K562 (cell line): Measurements from ENCODE around the gene ZNF646. TPM values are rescaled to one million over a fixed set of nuclear protein-coding genes. Genes with fewer than 3 reads are reported as not detected.

Experiments
- ARHGAP35 ChIP-seq: fragments of 450-650 bp; IDR thresholded peaks from 2 replicates; pipeline ENCODE4 v1.6.1; 2018; ENCODE audit not compliant: partially characterized antibody
- BMI1 ChIP-seq: fragments of 150-350 bp; IDR thresholded peaks from 2 replicates; pipeline ENCODE4 v1.6.1; 2014; ENCODE audit warnings: low read length
- CBX5 ChIP-seq: IDR thresholded peaks from 2 replicates; pipeline ENCODE4 v1.6.1; 2014; ENCODE audit warnings: low read depth, borderline replicate concordance
- CTBP1 ChIP-seq: fragments of 450-650 bp; IDR thresholded peaks from 2 replicates; pipeline ENCODE4 v1.6.1; 2016; ENCODE audit warnings: borderline replicate concordance
- FOXP1 ChIP-seq: sonication (generic); formaldehyde crosslinking; IDR thresholded peaks from 2 replicates; pipeline ENCODE4 v1.8.0; 2022; ENCODE audit warnings: mild to moderate bottlenecking, missing genetic modification reagents
- HNRNPK ChIP-seq: fragments of 200-400 bp; formaldehyde crosslinking; IDR thresholded peaks from one replicate; pipeline ENCODE4 v1.6.1; 2018; ENCODE audit warnings: mild to moderate bottlenecking, low read depth, low read length; ENCODE audit not compliant: poor library complexity, severe bottlenecking
- NEUROD1 ChIP-seq: fragments of 150-350 bp; IDR thresholded peaks from 2 replicates; pipeline ENCODE4 v1.6.1; 2014; ENCODE audit warnings: borderline replicate concordance, low read length, low read depth; ENCODE audit not compliant: partially characterized antibody
- NR1H2 ChIP-seq: sonication (generic); formaldehyde crosslinking; IDR thresholded peaks from 2 replicates; pipeline ENCODE4 v1.4.0; 2020; ENCODE audit warnings: mild to moderate bottlenecking, missing genetic modification reagents
- NRF1 ChIP-seq, 2 experiments: fragments of 450-650 bp; IDR thresholded peaks in 1 of 2; conservative IDR thresholded peaks in 1 of 2; 2 replicates each; pipeline ENCODE4 v1.6.1; 2014; ENCODE audit warnings: mild to moderate bottlenecking in 2 of 2
- POLR2H ChIP-seq: IDR thresholded peaks from 2 replicates; pipeline ENCODE4 v1.6.1; 2016; ENCODE audit warnings: missing genetic modification characterization, low read depth, mild to moderate bottlenecking, control low read depth, missing compliant biosample characterization, moderate library complexity
- SIN3B ChIP-seq: fragments of 450-650 bp; IDR thresholded peaks from 2 replicates; pipeline ENCODE4 v1.6.1; 2017; ENCODE audit warnings: low read depth, mild to moderate bottlenecking, moderate library complexity
- SRSF7 ChIP-seq: fragments of 200-400 bp; formaldehyde crosslinking; optimal IDR thresholded peaks from 2 replicates; pipeline ENCODE3; 2017; ENCODE audit warnings: mild to moderate bottlenecking, low read depth, low read length
- TAF15 ChIP-seq: fragments of 200-400 bp; formaldehyde crosslinking; IDR thresholded peaks from 2 replicates; pipeline ENCODE4 v1.6.1; 2017; ENCODE audit warnings: mild to moderate bottlenecking, low read depth, low read length, moderate library complexity
- TAF7 ChIP-seq: fragments of 450-650 bp; IDR thresholded peaks from 2 replicates; pipeline ENCODE4 v1.6.1; 2016; ENCODE audit warnings: missing genetic modification characterization, missing compliant biosample characterization
- ZNF175 ChIP-seq: fragments of 200-800 bp; sonication (Bioruptor generic); IDR thresholded peaks from 2 replicates; pipeline ENCODE4 v1.6.1; 2016; ENCODE audit warnings: low read depth, mild to moderate bottlenecking, missing genetic modification characterization, missing compliant biosample characterization
- ZNF282 ChIP-seq: sonication (generic); formaldehyde crosslinking; IDR thresholded peaks from 2 replicates; pipeline ENCODE4 v1.8.1; 2023; ENCODE audit warnings: missing genetic modification reagents
- ZNF347 ChIP-seq: fragments of 450-650 bp; formaldehyde crosslinking; IDR thresholded peaks from 2 replicates; pipeline ENCODE4 v1.4.0; 2020; ENCODE audit warnings: low read depth, mild to moderate bottlenecking, moderate library complexity
- ZNF436 ChIP-seq: fragments of 250-450, 450-650 bp; sonication (Bioruptor Pico); formaldehyde crosslinking; IDR thresholded peaks from 2 replicates; pipeline ENCODE4 v1.7.0; 2020; ENCODE audit warnings: mild to moderate bottlenecking
- ZNF589 ChIP-seq: fragments of 200-800 bp; sonication (Bioruptor generic); IDR thresholded peaks from 2 replicates; pipeline ENCODE4 v1.6.1; 2016; ENCODE audit warnings: low read depth, missing genetic modification characterization, missing compliant biosample characterization
- ZNF785 ChIP-seq: fragments of 250-450 bp; sonication (Bioruptor Pico); IDR thresholded peaks from 2 replicates; pipeline ENCODE4 v1.4.0; 2020; ENCODE audit warnings: mild to moderate bottlenecking
- polyA plus RNA-seq, 8 experiments: library from polyadenylated mRNA; depleted of rRNA in 4 of 8; stranded (reverse) in 5 of 8; unstranded in 3 of 8; fragments of >200 nt; fragmentation: Nextera tagmentation in 2 of 8; fragmentation: Illumina TruSeq in 1 of 8; extraction: Ambion mirVana in 2 of 8; extraction: Trizol in 1 of 8; gene quantifications; 2 replicates each; pipeline versions ENCODE4 v1.2.1 to v1.2.3, GENCODE V29; 2011 to 2014; ENCODE audit warnings: inconsistent platforms in 1 of 8, missing spikeins in 1 of 8
- total RNA-seq, 7 experiments: library from RNA; depleted of rRNA in 6 of 7; stranded (reverse); fragments of >200 nt in 6 of 7; fragmentation: Illumina TruSeq in 2 of 7; extraction: Trizol in 2 of 7; gene quantifications; 2 replicates each; pipeline versions ENCODE4 v1.2.1 to v1.2.3, GENCODE V29; 2011 to 2021; ENCODE audit warnings: low replicate concordance in 1 of 7
- TF ChIP-seq, protein P1 (sequence below): sonication (generic); formaldehyde crosslinking; IDR thresholded peaks from 2 replicates; pipeline ENCODE4 v1.8.0; 2023; ENCODE audit warnings: mild to moderate bottlenecking, missing genetic modification reagents
- TF ChIP-seq, protein P2 (sequence below), 2 experiments: IDR thresholded peaks in 1 of 2; conservative IDR thresholded peaks in 1 of 2; 2 replicates each; pipeline ENCODE4 v1.6.1; 2016; ENCODE audit warnings: low read depth in 2 of 2, mild to moderate bottlenecking in 1 of 2, missing compliant biosample characterization in 1 of 2, missing genetic modification characterization in 1 of 2, moderate library complexity in 1 of 2

Gene ZNF646
- total and polyA plus RNA-seq, 9 of the 15 experiments (the other 6 are each of a cell fraction or from before 2014, with no cell fraction given), result 0.08 to 20.6 (median 8.0) TPM

DNA sequence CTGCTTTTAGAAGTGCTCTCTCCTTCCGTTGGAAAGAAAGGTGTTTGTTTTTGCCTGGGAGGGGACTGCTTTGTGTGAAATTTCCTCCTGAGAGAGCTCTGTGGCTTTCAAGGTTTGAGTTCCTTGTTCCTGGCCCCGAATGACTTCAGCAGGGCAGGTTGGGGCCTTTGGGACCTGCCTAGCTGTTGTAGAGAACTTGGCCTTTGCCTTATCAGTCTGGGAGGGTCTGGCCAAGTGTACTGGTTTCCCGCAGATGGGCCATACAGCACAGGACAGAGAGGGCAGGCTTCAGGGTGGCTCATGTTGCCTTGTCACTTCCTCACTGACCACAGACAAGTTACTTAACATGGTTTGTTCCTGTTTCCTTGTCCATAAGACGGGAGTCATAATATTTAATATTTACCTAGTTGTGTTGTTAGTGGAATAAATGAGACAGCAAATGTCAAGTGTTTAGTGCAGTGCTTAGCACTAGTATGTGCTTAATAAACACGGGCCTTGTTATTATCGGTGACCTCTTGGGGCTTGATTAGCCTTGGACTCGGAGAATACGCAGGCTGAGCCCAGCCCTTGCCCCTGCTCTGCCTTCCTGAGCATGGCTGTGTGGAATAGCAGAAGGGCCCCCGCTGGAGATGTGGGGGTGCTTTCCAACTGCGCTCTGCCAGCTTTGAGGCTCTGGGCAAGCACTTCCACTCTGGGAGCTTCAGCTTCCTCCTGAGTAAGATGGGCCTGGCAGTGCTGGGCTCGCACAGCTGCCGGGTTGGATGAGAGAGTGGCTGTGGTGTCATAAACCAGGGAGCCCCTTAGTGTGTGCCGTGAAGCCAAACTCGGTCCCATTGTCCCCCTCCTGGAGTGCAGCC lies 54.7 kb downstream of the ZNF646 start (continued):
- TF ChIP-seq, protein P1, sequence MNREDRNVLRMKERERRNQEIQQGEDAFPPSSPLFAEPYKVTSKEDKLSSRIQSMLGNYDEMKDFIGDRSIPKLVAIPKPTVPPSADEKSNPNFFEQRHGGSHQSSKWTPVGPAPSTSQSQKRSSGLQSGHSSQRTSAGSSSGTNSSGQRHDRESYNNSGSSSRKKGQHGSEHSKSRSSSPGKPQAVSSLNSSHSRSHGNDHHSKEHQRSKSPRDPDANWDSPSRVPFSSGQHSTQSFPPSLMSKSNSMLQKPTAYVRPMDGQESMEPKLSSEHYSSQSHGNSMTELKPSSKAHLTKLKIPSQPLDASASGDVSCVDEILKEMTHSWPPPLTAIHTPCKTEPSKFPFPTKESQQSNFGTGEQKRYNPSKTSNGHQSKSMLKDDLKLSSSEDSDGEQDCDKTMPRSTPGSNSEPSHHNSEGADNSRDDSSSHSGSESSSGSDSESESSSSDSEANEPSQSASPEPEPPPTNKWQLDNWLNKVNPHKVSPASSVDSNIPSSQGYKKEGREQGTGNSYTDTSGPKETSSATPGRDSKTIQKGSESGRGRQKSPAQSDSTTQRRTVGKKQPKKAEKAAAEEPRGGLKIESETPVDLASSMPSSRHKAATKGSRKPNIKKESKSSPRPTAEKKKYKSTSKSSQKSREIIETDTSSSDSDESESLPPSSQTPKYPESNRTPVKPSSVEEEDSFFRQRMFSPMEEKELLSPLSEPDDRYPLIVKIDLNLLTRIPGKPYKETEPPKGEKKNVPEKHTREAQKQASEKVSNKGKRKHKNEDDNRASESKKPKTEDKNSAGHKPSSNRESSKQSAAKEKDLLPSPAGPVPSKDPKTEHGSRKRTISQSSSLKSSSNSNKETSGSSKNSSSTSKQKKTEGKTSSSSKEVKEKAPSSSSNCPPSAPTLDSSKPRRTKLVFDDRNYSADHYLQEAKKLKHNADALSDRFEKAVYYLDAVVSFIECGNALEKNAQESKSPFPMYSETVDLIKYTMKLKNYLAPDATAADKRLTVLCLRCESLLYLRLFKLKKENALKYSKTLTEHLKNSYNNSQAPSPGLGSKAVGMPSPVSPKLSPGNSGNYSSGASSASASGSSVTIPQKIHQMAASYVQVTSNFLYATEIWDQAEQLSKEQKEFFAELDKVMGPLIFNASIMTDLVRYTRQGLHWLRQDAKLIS (CRISPR knock-in tag), result 0 out of 2 replicates have a peak, but pooled peaks have one; percentile 39
- TF ChIP-seq CTBP1 (peak; percentile 41; the same call in 1 of the 2 replicates), SRSF7 (no peak), FOXP1 (CRISPR knock-in tag) (no peak), NEUROD1 (no peak), NR1H2 (CRISPR knock-in tag) (no peak), ARHGAP35 (no peak), CBX5 (no peak; the same call in 1 of the 2 replicates), NRF1 (conservative IDR thresholded peaks at IDR 0.05 in 1 of 2, IDR thresholded peaks at IDR 0.05 in 1 of 2) (peak; percentile 9 to 23; a peak in 1 of 4 replicates), ZNF282 (CRISPR knock-in tag) (no peak), POLR2H (no peak), BMI1 (no peak), ZNF589 (CRISPR knock-in tag) (peak; percentile 13; the same call in 1 of the 2 replicates), HNRNPK (no peak), ZNF436 (CRISPR knock-in tag) (no peak), ZNF347 (CRISPR knock-in tag) (no peak), SIN3B (no peak), TAF15 (no peak), TAF7 (no peak), ZNF785 (CRISPR knock-in tag) (no peak), ZNF175 (CRISPR knock-in tag) (0 out of 2 replicates have a peak, but pooled peaks have one; percentile 55)
- TF ChIP-seq, protein P2, sequence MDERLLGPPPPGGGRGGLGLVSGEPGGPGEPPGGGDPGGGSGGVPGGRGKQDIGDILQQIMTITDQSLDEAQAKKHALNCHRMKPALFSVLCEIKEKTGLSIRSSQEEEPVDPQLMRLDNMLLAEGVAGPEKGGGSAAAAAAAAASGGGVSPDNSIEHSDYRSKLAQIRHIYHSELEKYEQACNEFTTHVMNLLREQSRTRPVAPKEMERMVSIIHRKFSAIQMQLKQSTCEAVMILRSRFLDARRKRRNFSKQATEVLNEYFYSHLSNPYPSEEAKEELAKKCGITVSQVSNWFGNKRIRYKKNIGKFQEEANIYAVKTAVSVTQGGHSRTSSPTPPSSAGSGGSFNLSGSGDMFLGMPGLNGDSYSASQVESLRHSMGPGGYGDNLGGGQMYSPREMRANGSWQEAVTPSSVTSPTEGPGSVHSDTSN (CRISPR knock-in tag; IDR thresholded peaks at IDR 0.05; ENCODE audit: low read depth), result no peak
- TF ChIP-seq, protein P2 (tag; conservative IDR thresholded peaks at IDR 0.05; ENCODE audit: low read depth), result no peak
